ENCODE measurements around the gene MFNG. TPM values are rescaled to one million over a fixed set of nuclear protein-coding genes. Genes with fewer than 3 reads are reported as not detected.
A peak's percentile ranks its signal among the peaks of the same experiment; 100 is the strongest.
"Not testable (repeated sequence)": the region's sequence is repeated elsewhere in the genome, so short reads cannot be mapped to it uniquely, and the experiment has no call there.

The MFNG gene, protein sequence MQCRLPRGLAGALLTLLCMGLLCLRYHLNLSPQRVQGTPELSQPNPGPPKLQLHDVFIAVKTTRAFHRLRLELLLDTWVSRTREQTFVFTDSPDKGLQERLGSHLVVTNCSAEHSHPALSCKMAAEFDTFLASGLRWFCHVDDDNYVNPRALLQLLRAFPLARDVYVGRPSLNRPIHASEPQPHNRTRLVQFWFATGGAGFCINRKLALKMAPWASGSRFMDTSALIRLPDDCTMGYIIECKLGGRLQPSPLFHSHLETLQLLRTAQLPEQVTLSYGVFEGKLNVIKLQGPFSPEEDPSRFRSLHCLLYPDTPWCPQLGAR
- 10 to 100 TPM; 12.4 to 47.0 (median 26.5) TPM for total RNA-seq

DNA sequence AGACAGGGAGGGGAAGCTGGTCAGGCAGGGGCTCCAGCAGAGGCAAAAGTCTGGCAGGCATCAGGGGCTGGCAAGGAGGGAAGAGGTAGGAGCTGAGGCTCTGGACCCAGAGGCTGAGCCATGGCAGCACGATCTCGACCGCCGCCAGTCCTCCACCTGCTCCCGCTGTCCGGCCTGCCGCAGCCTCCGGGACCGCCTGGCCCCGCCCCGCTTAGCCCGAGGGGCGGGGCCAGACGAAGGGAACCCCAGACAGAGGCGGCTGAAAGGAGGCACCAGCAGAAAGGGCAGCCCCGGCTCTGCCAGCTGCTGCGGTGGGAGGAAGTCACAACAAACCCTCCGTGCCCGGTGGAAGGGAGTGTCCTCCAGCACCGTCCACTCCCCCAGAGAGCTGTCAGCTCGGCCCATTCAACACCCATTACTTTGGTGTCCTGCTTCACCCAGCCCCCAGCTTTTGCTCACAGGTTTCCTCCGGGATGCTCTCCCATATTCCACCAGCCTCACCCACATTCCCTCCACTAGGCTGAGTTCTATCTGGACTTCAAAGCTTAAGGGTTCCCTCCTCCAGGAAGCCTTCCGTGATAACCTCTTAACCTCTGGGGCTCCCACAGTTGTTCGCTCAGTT, at the start of gene MFNG:
MFNG (minus strand) TSS at position 161 of the 622 bp plus-strand sequence. CDS start 207 bp downstream, outside the sequence.
- DNase-seq: peak; percentile 81 to 91 (median 86)
- Histone ChIP-seq H3K36me3 (peaks cover 0 to 18% (median 0%) of the 10 kb centered on the region in 3 donors), H3K27me3 (no peaks in the 10 kb centered on the region), H3K9me3 (no peaks in the 10 kb centered on the region), H3K27ac (peak within 1 kb of the TSS; percentile 75 to 96 (median 84)), H3K4me3 (peak within 1 kb of the TSS; percentile 41 to 63 (median 52)), H3K4me1 (peaks cover 0 to 26% (median 8%) of the 10 kb centered on the region in 4 donors)
- TF ChIP-seq POLR2A (IDR thresholded peaks at IDR 0.05): no peak
- TF ChIP-seq CTCF (IDR thresholded peaks at IDR 0.05): peak in 2 of 6 experiments; percentile 4 to 17

- Histone ChIP-seq H3K27ac (no peak overlapping the region), H3K36me3 (no peaks in the 10 kb centered on the region), H3K4me1 (peaks cover 0 to 9% (median 0%) of the 10 kb centered on the region in 4 donors), H3K9me3 (no peaks in the 10 kb centered on the region), H3K4me3 (no peak overlapping the region), H3K27me3 (no peaks in the 10 kb centered on the region)
- TF ChIP-seq CTCF (IDR thresholded peaks at IDR 0.05): no peak
- TF ChIP-seq POLR2A (IDR thresholded peaks at IDR 0.05): no peak
- DNase-seq: no peak
Observed at GRCh38 chr22:37535159-37535558, 49.0 kb upstream of the MFNG start.

DNA sequence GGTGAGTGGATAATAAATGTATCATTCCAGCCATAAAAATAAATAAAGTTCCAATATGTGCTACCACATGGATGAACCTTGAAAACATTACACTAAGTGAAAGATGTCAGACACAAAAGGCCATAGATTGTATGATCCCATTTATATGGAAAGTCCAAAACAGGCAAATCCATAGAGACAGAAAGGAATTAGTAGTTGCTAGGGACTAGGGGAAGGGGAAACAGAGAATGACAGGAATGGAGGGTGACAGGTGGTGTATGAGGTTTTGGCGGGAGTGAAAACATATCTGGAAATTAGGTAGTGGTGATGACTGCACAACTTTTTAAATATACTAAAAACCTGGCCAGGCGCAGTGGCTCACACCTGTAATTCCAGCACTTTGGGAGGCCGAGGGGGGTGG, 48.3 kb upstream of the MFNG start:
- Histone ChIP-seq H3K27me3 (no peaks in the 10 kb centered on the region), H3K4me3 (no peak overlapping the region), H3K4me1 (peaks cover 0 to 17% (median 4%) of the 10 kb centered on the region in 4 donors), H3K36me3 (no peaks in the 10 kb centered on the region), H3K9me3 (no peaks in the 10 kb centered on the region), H3K27ac (no peak overlapping the region)
- DNase-seq: no peak
- TF ChIP-seq POLR2A (IDR thresholded peaks at IDR 0.05): no peak
- TF ChIP-seq CTCF (IDR thresholded peaks at IDR 0.05): no peak

GRCh38 chr22:37533995-37534394, 47.8 kb upstream of the MFNG start:
- Histone ChIP-seq H3K4me3 (no peak overlapping the region), H3K27me3 (no peaks in the 10 kb centered on the region), H3K36me3 (no peaks in the 10 kb centered on the region), H3K27ac (no peak overlapping the region), H3K4me1 (peaks cover 0 to 15% (median 4%) of the 10 kb centered on the region in 4 donors), H3K9me3 (no peaks in the 10 kb centered on the region)
- DNase-seq: no peak
- TF ChIP-seq CTCF (IDR thresholded peaks at IDR 0.05) (no peak), POLR2A (IDR thresholded peaks at IDR 0.05) (no peak)

GRCh38 chr22:37529652-37530345, 43.6 kb upstream of the MFNG start:
- Histone ChIP-seq H3K27ac (peak overlapping the region in 2 of 4 donors; percentile 38 to 42), H3K36me3 (no peaks in the 10 kb centered on the region), H3K4me1 (peaks cover 0 to 8% (median 4%) of the 10 kb centered on the region in 4 donors), H3K9me3 (no peaks in the 10 kb centered on the region), H3K27me3 (no peaks in the 10 kb centered on the region), H3K4me3 (no peak overlapping the region)
- peak in 1 of 3 donors; percentile 66 for DNase-seq
- no peak for TF ChIP-seq POLR2A (IDR thresholded peaks at IDR 0.05)
- TF ChIP-seq CTCF (IDR thresholded peaks at IDR 0.05): peak in 1 of 6 experiments; percentile 1

DNA sequence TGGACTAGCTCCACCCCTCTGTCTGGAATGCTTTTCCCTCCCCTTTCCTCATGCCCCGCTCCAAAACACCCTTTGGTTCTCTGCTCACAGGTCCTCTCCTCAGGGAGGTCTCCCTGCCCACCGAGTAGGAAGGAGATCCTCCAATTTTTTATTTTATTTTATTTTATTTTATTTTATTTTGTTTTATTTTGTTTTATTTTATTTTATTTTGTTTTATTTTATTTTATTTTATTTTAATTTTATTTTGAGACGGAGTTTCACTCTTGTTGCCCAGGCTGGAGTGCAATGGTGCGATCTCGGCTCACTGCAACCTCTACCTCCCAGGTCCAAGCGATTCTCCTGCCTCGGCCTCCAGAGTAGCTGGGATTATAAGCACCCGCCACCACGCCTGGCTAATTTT, 41.8 kb upstream of the MFNG start:
- not testable (repeated sequence) for H3K27ac ChIP-seq, H3K4me3 ChIP-seq, DNase-seq, H3K27me3 ChIP-seq, H3K9me3 ChIP-seq, H3K36me3 ChIP-seq
- H3K4me1 ChIP-seq: peaks cover 0 to 12% (median 4%) of the 10 kb centered on the region in 4 donors

GRCh38 chr22:37527081-37527752, 41.0 kb upstream of the MFNG start:
- not testable (repeated sequence) for H3K27me3 ChIP-seq, DNase-seq, H3K36me3 ChIP-seq, H3K4me3 ChIP-seq, H3K9me3 ChIP-seq, H3K27ac ChIP-seq
- peaks cover 0 to 19% (median 4%) of the 10 kb centered on the region in 4 donors for H3K4me1 ChIP-seq
